ENCODE data around the gene MSMB. TPM values are rescaled to one million over a fixed set of nuclear protein-coding genes. Genes with fewer than 3 reads are reported as not detected.
"Not testable (repeated sequence)": the region's sequence is repeated elsewhere in the genome, so short reads cannot be mapped to it uniquely, and the experiment has no call there.

The MSMB gene
- total and polyA plus RNA-seq, 8 donors, result 17.1 TPM; not detected in 7

GRCh38 chr10:45983538-45984186, 62.4 kb downstream of the MSMB start:
- H3K4me1 ChIP-seq; H3K9me3 ChIP-seq; intact Hi-C loops (cut with DNase I); H3K27me3 ChIP-seq; H3K27ac ChIP-seq; DNase-seq; H3K4me3 ChIP-seq: not testable (repeated sequence)
- TF ChIP-seq, protein P1, sequence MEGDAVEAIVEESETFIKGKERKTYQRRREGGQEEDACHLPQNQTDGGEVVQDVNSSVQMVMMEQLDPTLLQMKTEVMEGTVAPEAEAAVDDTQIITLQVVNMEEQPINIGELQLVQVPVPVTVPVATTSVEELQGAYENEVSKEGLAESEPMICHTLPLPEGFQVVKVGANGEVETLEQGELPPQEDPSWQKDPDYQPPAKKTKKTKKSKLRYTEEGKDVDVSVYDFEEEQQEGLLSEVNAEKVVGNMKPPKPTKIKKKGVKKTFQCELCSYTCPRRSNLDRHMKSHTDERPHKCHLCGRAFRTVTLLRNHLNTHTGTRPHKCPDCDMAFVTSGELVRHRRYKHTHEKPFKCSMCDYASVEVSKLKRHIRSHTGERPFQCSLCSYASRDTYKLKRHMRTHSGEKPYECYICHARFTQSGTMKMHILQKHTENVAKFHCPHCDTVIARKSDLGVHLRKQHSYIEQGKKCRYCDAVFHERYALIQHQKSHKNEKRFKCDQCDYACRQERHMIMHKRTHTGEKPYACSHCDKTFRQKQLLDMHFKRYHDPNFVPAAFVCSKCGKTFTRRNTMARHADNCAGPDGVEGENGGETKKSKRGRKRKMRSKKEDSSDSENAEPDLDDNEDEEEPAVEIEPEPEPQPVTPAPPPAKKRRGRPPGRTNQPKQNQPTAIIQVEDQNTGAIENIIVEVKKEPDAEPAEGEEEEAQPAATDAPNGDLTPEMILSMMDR (IDR thresholded peaks at IDR 0.05), result peak; percentile 18 to 27
- peaks cover 0 to 25% of the 10 kb centered on the region in 2 donors for H3K36me3 ChIP-seq
- peak; percentile 92 for ATAC-seq

Other genes with a start within 250 kb of the MSMB start
- gene AGAP4, start 198.8 kb downstream of the MSMB start, total RNA-seq, result 10 to 100 TPM; 15.0 to 15.5 TPM
- gene AGAP4, start 198.8 kb downstream of the MSMB start, polyA plus RNA-seq (ENCODE audit: insufficient read length in 6 of 6), result 10 to 100 TPM; 34.6 to 63.4 (median 45.3) TPM
- gene TIMM23, start 73.8 kb downstream of the MSMB start, total RNA-seq, result 10 to 100 TPM; 42.8 to 48.1 TPM
- gene TIMM23, start 73.8 kb downstream of the MSMB start, polyA plus RNA-seq (ENCODE audit: insufficient read length in 6 of 6), result 10 to 100 TPM; 43.7 to 50.1 (median 45.0) TPM
- gene NCOA4, start 15.6 kb downstream of the MSMB start, total RNA-seq, result 100 to 1,000 TPM; 174 to 196 TPM
- 100 to 1,000 TPM; 150 to 187 (median 174) TPM for gene NCOA4, start 15.6 kb downstream of the MSMB start, polyA plus RNA-seq (ENCODE audit: insufficient read length in 6 of 6)
- gene ANTXRL, start 240.7 kb upstream of the MSMB start, total RNA-seq, result not detected
- not detected for gene ANTXRL, start 240.7 kb upstream of the MSMB start, polyA plus RNA-seq (ENCODE audit: insufficient read length in 6 of 6)

Data from left lung (tissue), 10 donors.